GM13976 (cell line): Measurements from ENCODE around the gene GTF2F2.
"Not testable (repeated sequence)": the region's sequence is repeated elsewhere in the genome, so short reads cannot be mapped to it uniquely, and the experiment has no call there.

ENCODE experiments used
- DNase-seq: peaks from one replicate; pipeline ENCODE4 v3.0.0; 2012; ENCODE audit warnings: low spot score
- CTCF ChIP-seq: IDR thresholded peaks from 2 replicates; pipeline ENCODE4 v1.5.1; 2012; ENCODE audit warnings: borderline replicate concordance, mild to moderate bottlenecking; ENCODE audit not compliant: insufficient read depth; ENCODE audit errors: extremely low read depth, missing control alignments, control extremely low read depth
- in situ Hi-C: fragments of 300-500 bp; cut with MboI; formaldehyde crosslinking; loops from one replicate; pipeline ENCODE4 v1.12.0; 2022; ENCODE audit warnings: low sequenced_read_pairs, mixed read lengths, inconsistent platforms; ENCODE audit not compliant: unreplicated experiment

The GTF2F2 gene

GRCh38 chr13:45184693-45185092 is 64.4 kb downstream of the GTF2F2 start:
- in situ Hi-C loops, result no loop called here
- DNase-seq, result no peak
- TF ChIP-seq CTCF, result no peak

- in situ Hi-C loops, result no loop called here
- no peak for DNase-seq
- TF ChIP-seq CTCF, result no peak
These were observed 65.0 kb downstream of the GTF2F2 start for GRCh38 chr13:45185286-45185685.

GRCh38 chr13:45189077-45189476 is 68.8 kb downstream of the GTF2F2 start:
- in situ Hi-C loops, DNase-seq: not testable (repeated sequence)

GRCh38 chr13:45189511-45189910 is 69.2 kb downstream of the GTF2F2 start:
- DNase-seq, in situ Hi-C loops: not testable (repeated sequence)

- in situ Hi-C loops, result no loop called here
- DNase-seq, result no peak
- no peak for TF ChIP-seq CTCF
These were observed 71.6 kb downstream of the GTF2F2 start for GRCh38 chr13:45191874-45192273.

- in situ Hi-C loops, result no loop called here
- no peak for DNase-seq
- no peak for TF ChIP-seq CTCF
These were observed 74.0 kb downstream of the GTF2F2 start for GRCh38 chr13:45194081-45194939.

- in situ Hi-C loops, result no loop called here
- TF ChIP-seq CTCF, result no peak
- DNase-seq, result no peak
These were observed 75.1 kb downstream of the GTF2F2 start for GRCh38 chr13:45195421-45195820.
